ENCODE results near the gene LPIN1. TPM values are rescaled to one million over a fixed set of nuclear protein-coding genes. Genes with fewer than 3 reads are reported as not detected.

The LPIN1 gene
- total RNA-seq, 4 donors from 2014 or later: 28.7 to 47.0 (median 39.6) TPM

GRCh38 chr2:11872948-11873269 is 126.5 kb downstream of the LPIN1 start:
- intact Hi-C loops (cut with DNase I): no loop called here
- TF ChIP-seq CTCF (IDR thresholded peaks at IDR 0.05) (no peak), POLR2A (IDR thresholded peaks at IDR 0.05) (no peak)
- Histone ChIP-seq H3K27ac (no peak overlapping the region), H3K36me3 (no peaks in the 10 kb centered on the region), H3K4me1 (no peaks in the 10 kb centered on the region), H3K9me3 (no peaks in the 10 kb centered on the region), H3K27me3 (no peaks in the 10 kb centered on the region), H3K4me3 (replicated peaks in 1 of 3) (no peak overlapping the region)
- no peak for DNase-seq
- WGBS, 2 donors: 86 to 90% methylated on average over 2 of the region's 2 CpGs

- no peak overlapping the region for H3K27ac ChIP-seq
- H3K27me3 ChIP-seq: no peaks in the 10 kb centered on the region
- no peak for DNase-seq
- H3K4me3 ChIP-seq (replicated peaks in 1 of 3): no peak overlapping the region
- TF ChIP-seq POLR2A (IDR thresholded peaks at IDR 0.05) (no peak), CTCF (IDR thresholded peaks at IDR 0.05) (no peak)
- no peaks in the 10 kb centered on the region for H3K36me3 ChIP-seq
- no peaks in the 10 kb centered on the region for H3K4me1 ChIP-seq
- 86 to 87% methylated on average over 11 of the region's 11 CpGs for WGBS, 2 donors
- no peaks in the 10 kb centered on the region for H3K9me3 ChIP-seq
- intact Hi-C loops (cut with DNase I): no loop called here
Observed at GRCh38 chr2:11873356-11874154, 127.1 kb downstream of the LPIN1 start.

DNA sequence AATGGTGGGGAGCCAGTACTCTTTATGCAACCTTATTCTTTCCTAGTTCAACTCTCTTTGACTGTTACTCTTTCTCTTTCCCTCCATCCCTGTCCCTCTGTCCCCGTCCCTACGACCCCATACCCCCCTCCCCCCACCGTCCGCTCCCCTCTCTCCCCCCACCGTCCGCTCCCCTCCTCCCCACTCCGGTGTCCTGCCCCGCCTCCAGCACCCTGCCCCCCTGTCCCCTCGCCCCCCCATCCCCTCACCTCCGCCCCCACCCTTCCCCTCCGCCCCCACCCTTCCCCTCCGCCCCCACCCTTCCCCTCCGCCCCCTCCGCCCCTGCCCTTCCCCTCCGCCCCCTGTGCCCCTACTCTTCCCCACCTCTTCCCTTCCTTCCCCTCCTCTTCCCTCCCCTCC is 128.4 kb downstream of the LPIN1 start:
- TF ChIP-seq CTCF (IDR thresholded peaks at IDR 0.05) (no peak), POLR2A (IDR thresholded peaks at IDR 0.05) (no peak)
- Histone ChIP-seq H3K4me1 (no peaks in the 10 kb centered on the region), H3K27me3 (no peaks in the 10 kb centered on the region), H3K4me3 (replicated peaks in 1 of 3) (no peak overlapping the region), H3K9me3 (no peaks in the 10 kb centered on the region), H3K27ac (no peak overlapping the region), H3K36me3 (no peaks in the 10 kb centered on the region)
- DNase-seq: no peak
- 89 to 90% methylated on average over 12 to 13 of the region's 15 CpGs for WGBS, 2 donors
- intact Hi-C loops (cut with DNase I): no loop called here

GRCh38 chr2:11875481-11875880 is 129.0 kb downstream of the LPIN1 start:
- Histone ChIP-seq H3K4me3 (replicated peaks in 1 of 3) (no peak overlapping the region), H3K27ac (no peak overlapping the region), H3K27me3 (no peaks in the 10 kb centered on the region), H3K4me1 (no peaks in the 10 kb centered on the region), H3K36me3 (no peaks in the 10 kb centered on the region), H3K9me3 (no peaks in the 10 kb centered on the region)
- 81 to 85% methylated on average over 2 of the region's 2 CpGs for WGBS, 2 donors
- intact Hi-C loops (cut with DNase I): no loop called here
- TF ChIP-seq CTCF (IDR thresholded peaks at IDR 0.05) (no peak), POLR2A (IDR thresholded peaks at IDR 0.05) (no peak)
- DNase-seq: no peak

DNA sequence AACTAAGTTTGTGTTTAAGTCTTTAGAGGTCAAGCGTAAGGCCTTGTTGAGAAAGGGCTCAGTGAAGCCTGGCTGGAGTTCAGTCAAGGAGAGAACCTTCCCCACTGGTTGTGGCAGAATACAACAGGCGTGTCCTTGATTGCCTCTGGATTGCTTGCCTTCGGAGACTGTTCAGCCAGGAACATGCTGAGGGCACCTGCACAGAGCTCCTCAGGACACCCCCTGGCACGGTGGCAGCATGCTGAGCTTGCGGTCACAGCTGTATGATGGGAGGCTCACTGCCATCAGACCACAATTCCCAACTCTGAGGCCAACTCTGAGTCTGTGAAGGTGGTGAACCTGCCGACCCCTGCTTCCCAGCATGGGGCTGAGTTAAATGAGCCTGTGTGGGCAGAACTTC is 130.0 kb downstream of the LPIN1 start:
- intact Hi-C loops (cut with DNase I): no loop called here
- no peaks in the 10 kb centered on the region for H3K36me3 ChIP-seq
- WGBS, 2 donors: 94% methylated on average over 5 to 6 of the region's 6 CpGs
- H3K9me3 ChIP-seq: no peaks in the 10 kb centered on the region
- H3K4me3 ChIP-seq (replicated peaks in 1 of 3): no peak overlapping the region
- H3K4me1 ChIP-seq: no peaks in the 10 kb centered on the region
- TF ChIP-seq POLR2A (IDR thresholded peaks at IDR 0.05): no peak
- TF ChIP-seq CTCF (IDR thresholded peaks at IDR 0.05): no peak
- DNase-seq: no peak
- H3K27me3 ChIP-seq: no peaks in the 10 kb centered on the region
- H3K27ac ChIP-seq: no peak overlapping the region
